HT-29 (cell line): ENCODE measurements around the gene TJP1. TPM values are rescaled to one million over a fixed set of nuclear protein-coding genes. Genes with fewer than 3 reads are reported as not detected.
"Not testable (repeated sequence)": the region's sequence is repeated elsewhere in the genome, so short reads cannot be mapped to it uniquely, and the experiment has no call there.

Experiments
- DNase-seq: peaks from one replicate; pipeline ENCODE4 v3.0.0-alpha.2; 2015; ENCODE audit warnings: low spot score
- total RNA-seq: library from RNA; depleted of rRNA; stranded (reverse); fragments of >200 nt; shearing (Covaris generic); gene quantifications from 2 replicates; pipeline ENCODE4 v1.2.3, GENCODE V29; 2014

TJP1 gene
- total RNA-seq, 1 experiment from 2014 or later = 61.6 TPM

DNA sequence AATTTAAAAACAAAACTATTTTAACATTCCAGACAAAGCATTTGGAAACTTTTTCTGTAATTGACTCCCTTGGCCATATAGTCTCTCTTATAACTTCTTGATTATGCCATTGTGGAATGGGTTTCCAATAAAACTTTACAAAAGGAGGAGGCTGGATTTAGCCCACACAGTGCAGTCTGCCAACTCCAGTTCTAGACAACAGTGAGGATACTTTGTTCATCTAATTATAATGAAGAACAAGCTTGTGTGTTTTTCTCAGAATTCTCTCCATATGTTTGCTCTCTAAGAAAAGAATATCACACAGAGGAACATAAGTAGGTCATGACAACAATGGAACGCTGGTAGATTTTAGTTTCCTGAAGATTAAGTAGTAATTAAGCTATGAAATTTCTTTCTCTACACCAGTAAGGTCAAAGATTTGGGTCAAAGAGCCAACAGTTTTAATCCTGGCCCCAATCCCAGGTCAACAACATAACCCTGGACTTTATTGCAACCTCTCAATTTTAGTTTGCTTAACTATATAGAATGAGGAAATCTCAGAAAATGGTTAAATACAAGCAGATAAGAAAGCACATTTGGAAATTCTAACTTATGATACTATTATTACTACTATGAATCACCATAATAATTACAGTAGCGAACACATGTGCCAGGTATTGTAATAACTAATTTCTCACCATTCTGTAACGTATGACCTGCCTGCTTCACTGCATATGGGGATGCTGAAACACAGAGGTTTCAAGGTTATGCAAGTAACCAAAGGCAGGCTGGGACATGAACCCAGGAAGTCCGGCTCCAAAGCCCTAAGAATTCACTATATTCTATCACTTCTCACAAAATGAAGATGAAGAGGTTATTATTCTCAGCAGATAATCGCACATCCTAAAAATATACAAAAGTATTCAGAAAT lies 65.7 kb downstream of the TJP1 start:
- DNase-seq = no peak

DNA sequence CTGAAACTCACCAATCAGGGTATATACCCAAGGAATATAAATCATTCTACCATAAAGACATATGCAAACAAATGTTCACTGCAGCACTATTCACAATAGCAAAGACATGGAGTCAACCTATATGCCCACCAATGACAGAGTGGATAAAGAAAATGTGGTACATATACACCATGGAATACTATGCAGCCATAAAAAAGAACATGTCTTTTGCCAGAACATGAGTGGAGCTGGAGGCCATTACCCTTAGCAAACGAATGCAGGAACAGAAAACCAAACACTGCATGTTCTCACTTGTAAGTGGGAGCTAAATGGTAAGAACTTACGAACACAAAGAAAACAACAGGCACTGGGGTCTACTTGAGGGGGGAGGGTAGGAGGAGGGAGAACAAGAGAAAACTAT lies 68.3 kb downstream of the TJP1 start:
- not testable (repeated sequence) for DNase-seq

GRCh38 chr15:29753506-29753905 lies 68.8 kb downstream of the TJP1 start:
- no peak for DNase-seq

DNA sequence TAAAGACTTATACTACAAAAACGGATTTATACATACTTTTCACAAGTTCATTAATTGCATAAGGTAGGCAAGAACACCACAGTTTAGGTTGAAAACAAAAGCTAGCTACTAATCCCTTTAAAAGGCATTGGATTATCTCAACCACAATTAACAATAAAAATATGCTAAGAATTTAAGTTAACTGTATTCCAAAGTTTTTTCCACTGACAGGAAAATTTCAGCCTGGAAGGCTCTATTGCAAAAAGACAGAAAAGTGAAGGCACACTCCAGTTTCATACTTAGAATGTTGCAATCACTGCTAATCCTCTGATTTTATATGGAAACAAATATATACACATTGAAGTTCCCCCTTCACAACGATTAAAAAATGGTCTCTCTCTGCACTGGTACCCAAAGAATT lies 71.5 kb downstream of the TJP1 start:
- DNase-seq = no peak

GRCh38 chr15:29749365-29750086 lies 72.7 kb downstream of the TJP1 start:
- DNase-seq = no peak

- DNase-seq = peak; percentile 64
Observed at GRCh38 chr15:29747837-29748417, 74.3 kb downstream of the TJP1 start.

GRCh38 chr15:29743475-29743874 lies 78.8 kb downstream of the TJP1 start:
- DNase-seq = no peak

DNA sequence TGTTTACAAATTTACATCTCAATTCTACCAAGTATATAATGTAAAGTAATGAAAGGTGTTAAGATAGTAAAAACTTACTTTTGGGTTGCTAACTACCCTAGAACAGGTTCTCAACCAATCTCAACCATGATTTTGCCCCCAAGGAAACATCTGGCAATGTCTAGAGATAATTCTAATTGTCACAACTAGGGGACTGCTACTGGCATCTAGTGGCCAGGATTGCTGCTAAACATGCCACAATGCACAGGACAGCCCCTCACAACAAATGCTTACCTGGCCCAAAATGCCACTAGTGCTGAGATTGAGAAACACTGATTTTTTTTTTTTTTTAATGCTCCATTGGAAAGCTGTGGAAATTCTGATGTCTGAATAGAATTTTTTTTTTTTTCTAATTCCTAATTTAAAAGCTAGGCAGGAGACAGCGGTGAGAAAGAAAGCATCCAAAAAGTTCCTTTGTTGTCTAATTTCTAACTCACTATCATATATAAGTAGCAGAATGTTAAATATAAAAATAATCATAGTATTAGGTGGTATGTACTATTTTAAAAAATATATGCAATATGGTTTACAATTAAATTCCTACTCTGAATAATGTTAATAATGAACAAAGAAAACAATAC lies 81.5 kb downstream of the TJP1 start:
- DNase-seq = peak; percentile 43

- DNase-seq = peak; percentile 69
Observed at GRCh38 chr15:29736744-29737020, 85.6 kb downstream of the TJP1 start.

- DNase-seq = no peak
Observed at GRCh38 chr15:29736012-29736743, 86.1 kb downstream of the TJP1 start.

DNA sequence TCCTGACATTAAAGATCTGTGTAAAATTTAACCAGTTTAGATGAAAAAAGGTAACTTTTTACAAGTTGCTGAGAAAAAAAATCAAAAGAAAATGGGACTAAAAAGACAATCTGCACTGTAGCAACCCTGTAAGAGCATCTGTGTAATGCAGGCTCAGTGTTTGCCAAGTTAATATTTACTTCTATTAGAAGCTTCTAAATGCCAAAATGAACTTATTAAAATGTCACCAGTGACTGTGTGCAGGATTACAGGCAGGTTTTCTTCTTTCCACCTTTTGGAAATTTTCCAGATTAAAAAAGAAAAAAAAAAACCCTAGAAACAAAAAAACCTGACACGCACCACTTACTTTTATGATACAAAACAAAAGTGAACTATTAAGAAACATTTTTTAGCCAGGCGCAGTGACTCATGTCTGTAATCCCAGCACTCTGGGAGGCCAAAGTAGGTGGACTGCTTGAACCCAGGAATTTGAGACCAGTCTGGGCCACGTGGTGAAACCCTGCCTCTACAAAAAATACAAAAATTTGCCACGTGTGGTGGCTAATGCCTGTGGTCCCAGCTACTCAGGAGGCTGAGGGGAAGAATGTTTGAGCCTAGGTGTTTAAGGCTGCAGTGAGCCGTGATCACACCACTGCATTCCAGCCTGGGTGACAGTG lies 87.2 kb downstream of the TJP1 start:
- no peak for DNase-seq

GRCh38 chr15:29731865-29732264 lies 90.4 kb downstream of the TJP1 start:
- no peak for DNase-seq

GRCh38 chr15:29730471-29730870 lies 91.8 kb downstream of the TJP1 start:
- DNase-seq = not testable (repeated sequence)

DNA sequence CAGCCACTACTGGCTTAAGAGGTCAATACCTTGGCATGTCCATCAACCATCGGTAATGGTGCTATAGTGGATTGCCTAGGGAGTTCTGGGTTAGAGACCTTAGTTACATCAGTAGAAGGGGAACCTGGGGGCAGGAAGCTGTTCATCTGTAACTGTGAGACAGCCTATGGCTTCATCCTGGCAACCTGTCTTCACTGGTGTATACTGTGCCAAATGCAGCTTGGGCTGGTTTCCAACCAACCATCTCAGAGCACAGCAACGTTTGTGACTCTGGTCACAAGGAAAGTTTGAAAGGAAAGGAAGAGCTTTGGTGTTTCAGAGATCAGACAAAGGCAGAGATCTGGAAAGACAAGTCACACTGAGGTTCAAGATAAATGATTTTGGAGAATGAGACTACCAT lies 93.8 kb downstream of the TJP1 start:
- no peak for DNase-seq

DNA sequence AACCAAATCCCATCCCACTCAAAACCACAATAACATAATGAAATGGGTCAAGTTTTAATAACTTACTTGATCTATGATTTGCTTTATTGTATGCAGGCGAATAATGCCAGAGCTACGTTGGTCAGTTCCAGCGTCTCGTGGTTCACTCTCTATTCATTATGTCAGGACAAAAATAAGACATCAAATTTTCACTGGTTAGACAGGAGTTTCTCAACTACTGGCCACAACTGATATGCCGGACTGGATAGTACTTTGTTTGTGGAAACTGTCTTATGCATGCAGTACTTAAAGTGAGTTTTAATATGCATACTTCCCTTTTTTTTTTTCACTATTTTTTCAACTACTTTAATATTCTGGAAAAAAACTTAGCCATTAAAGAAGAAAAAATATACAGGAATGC lies 94.4 kb downstream of the TJP1 start:
- no peak for DNase-seq

DNA sequence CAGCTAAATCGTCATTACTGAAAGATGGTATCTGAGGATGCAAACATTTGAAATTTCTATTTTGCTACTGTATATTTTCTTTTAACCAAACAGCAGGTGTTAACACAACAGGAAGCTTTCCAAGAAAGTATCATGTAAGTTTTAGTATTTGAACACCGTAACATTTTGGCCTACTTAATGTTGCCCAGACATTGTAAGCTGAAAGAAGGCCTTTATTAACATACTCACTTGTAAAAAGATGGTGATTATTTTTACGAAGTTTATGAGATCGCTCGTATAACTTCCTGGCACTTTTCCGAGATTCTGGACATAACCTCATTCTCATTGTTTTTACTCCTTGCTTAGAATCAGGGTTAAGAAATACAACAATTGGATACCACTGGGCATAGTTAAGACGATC lies 95.7 kb downstream of the TJP1 start:
- no peak for DNase-seq

- no peak for DNase-seq
Observed at GRCh38 chr15:29724026-29724425, 98.2 kb downstream of the TJP1 start.

GRCh38 chr15:29713784-29714183 lies 108.5 kb downstream of the TJP1 start:
- DNase-seq = no peak

DNA sequence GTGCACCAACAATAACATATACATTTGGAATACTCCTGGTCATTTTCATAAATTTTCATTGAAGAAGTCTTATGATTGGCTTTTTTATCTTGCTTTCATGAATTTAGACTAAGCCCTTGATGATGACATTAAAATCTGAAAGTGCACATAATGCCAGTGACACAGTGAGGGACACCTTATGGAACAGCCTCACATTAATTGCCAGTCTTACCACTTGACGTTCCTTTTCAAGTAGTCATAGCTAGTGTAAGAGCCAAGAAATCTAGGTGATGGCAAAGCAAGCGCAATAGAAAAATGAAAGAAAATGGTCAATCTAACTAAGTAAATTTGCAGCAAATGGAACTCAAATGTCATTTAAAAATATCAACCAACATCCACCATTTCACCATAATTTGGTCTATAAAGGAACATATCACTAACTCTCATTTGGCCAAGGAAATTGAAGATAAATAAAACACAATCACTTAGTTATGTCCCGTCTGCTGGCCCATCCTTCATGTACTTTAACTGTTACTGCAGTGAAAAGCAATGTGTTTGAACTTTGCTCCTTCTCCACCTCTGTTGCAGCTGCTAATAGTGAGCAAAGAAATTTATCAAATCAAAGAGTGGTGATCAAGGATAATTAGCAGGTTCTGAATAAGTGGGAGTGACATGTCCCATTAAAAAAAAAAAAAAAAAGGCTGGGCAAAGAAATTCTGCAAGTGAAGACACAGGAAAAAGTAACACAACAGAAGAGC lies 110.0 kb downstream of the TJP1 start:
- DNase-seq = no peak

- DNase-seq = no peak
Observed at GRCh38 chr15:29711531-29711930, 110.7 kb downstream of the TJP1 start.
